GM23248 (cell line): ENCODE data around the gene ZFAND3. TPM values are rescaled to one million over a fixed set of nuclear protein-coding genes. Genes with fewer than 3 reads are reported as not detected.

Experiments
- DNase-seq: peaks from one replicate; pipeline ENCODE4 v3.0.0-alpha.2; 2015
- H2AFZ ChIP-seq: fragments of 200-600 bp; sonication (generic); 2 replicates; pipeline ENCODE4 v1.6.1; 2016; ENCODE audit warnings: antibody characterized with exemption
- H3F3A ChIP-seq: fragments of 200-600 bp; sonication (generic); 2 replicates; pipeline ENCODE4 v1.6.1; 2016; ENCODE audit warnings: mild to moderate bottlenecking, antibody characterized with exemption, mixed run types; ENCODE audit not compliant: insufficient read depth
- H3K27ac ChIP-seq: fragments of 200-600 bp; sonication (generic); 2 replicates; pipeline ENCODE4 v1.5.1; 2016; ENCODE audit warnings: mild to moderate bottlenecking
- H3K27me3 ChIP-seq: fragments of 200-600 bp; sonication (generic); replicated peaks from 2 replicates; pipeline ENCODE4 v1.6.1; 2016; ENCODE audit warnings: mild to moderate bottlenecking; ENCODE audit not compliant: insufficient read depth
- H3K36me3 ChIP-seq: fragments of 200-600 bp; sonication (generic); 2 replicates; pipeline ENCODE4 v1.6.1; 2016; ENCODE audit warnings: low read depth, mild to moderate bottlenecking
- H3K4me1 ChIP-seq: fragments of 200-600 bp; sonication (generic); 2 replicates; pipeline ENCODE4 v1.6.1; 2016; ENCODE audit warnings: mild to moderate bottlenecking; ENCODE audit not compliant: insufficient read depth
- H3K4me2 ChIP-seq: fragments of 200-600 bp; sonication (generic); one replicate; pipeline ENCODE4 v1.6.1; 2016; ENCODE audit warnings: mild to moderate bottlenecking; ENCODE audit not compliant: unreplicated experiment
- H3K4me3 ChIP-seq: fragments of 200-600 bp; sonication (generic); 2 replicates; pipeline ENCODE4 v1.5.1; 2016; ENCODE audit warnings: mild to moderate bottlenecking
- H3K79me2 ChIP-seq: fragments of 200-600 bp; sonication (generic); 2 replicates; pipeline ENCODE4 v1.6.1; 2016; ENCODE audit warnings: mild to moderate bottlenecking; ENCODE audit not compliant: insufficient read depth
- H3K9ac ChIP-seq: fragments of 200-600 bp; sonication (generic); 2 replicates; pipeline ENCODE4 v1.6.1; 2016; ENCODE audit warnings: mild to moderate bottlenecking
- H3K9me2 ChIP-seq: fragments of 200-600 bp; sonication (generic); 2 replicates; pipeline ENCODE4 v1.6.1; 2016; ENCODE audit warnings: mixed run types, mild to moderate bottlenecking, moderate library complexity; ENCODE audit not compliant: insufficient read depth
- H3K9me3 ChIP-seq: fragments of 200-600 bp; sonication (generic); one replicate; pipeline ENCODE4 v1.6.1; 2017; ENCODE audit warnings: low read depth
- H4K20me1 ChIP-seq: fragments of 200-600 bp; sonication (generic); 2 replicates; pipeline ENCODE4 v1.6.0; 2016; ENCODE audit not compliant: insufficient read depth
- EZH2 ChIP-seq: fragments of 200-600 bp; sonication (generic); IDR thresholded peaks from 2 replicates; pipeline ENCODE4 v1.6.1; 2018; ENCODE audit warnings: antibody characterized with exemption, mild to moderate bottlenecking; ENCODE audit not compliant: insufficient read depth, poor library complexity, severe bottlenecking
- EZH2phosphoT487 ChIP-seq: fragments of 200-600 bp; sonication (generic); IDR thresholded peaks from 2 replicates; pipeline ENCODE4 v1.6.1; 2018; ENCODE audit warnings: antibody characterized with exemption, moderate library complexity, mild to moderate bottlenecking, low read depth; ENCODE audit not compliant: insufficient read depth
- WGBS, 2 experiments: methylation state at CpG; one replicate each; pipeline ENCODE4 v1.1.6; 2015 to 2017; ENCODE audit warnings: low lambda C conversion rate in 2 of 2, low coverage in 1 of 2; ENCODE audit errors: missing lambda C conversion rate in 2 of 2; 5-methylcytosine and 5-hydroxymethylcytosine counted together
- in situ Hi-C: fragments of 300-500 bp; cut with MboI; formaldehyde crosslinking; loops from 2 replicates; pipeline ENCODE4 v1.15.0; 2020
- polyA plus RNA-seq: library from polyadenylated mRNA; unstranded; fragments of >200 nt; fragmentation: Nextera tagmentation; extraction: Ambion mirVana; gene quantifications from 2 replicates; pipeline ENCODE4 v1.2.1, GENCODE V29; 2016
- total RNA-seq: library from RNA; depleted of rRNA; stranded (reverse); fragments of >200 nt; shearing (Covaris generic); gene quantifications from 2 replicates; pipeline ENCODE4 v1.2.3, GENCODE V29; 2014

ZFAND3 gene
- total and polyA plus RNA-seq, 2 experiments from 2014 or later: 27.5 to 40.0 TPM

DNA sequence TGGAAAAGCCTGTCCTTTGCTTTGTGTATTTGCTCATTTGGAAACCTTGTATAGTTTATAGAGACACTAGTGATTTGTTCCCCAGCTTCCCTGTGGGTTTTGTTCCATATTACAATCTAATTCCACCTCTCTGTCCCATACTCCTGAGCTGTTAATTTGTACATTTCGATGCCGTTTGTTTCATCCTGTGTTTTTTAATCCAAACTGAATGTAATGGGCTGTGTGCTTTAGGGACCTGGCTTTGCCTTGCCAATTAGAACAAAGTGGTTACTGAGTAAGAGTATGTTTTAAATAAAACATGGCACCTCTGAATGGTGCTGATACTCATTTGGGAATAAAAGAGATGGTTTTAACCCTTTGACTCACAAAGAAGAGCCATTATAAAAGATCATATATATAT is 122.3 kb downstream of the ZFAND3 start:
- H3K4me2 ChIP-seq: no peak overlapping the region
- H3K9ac ChIP-seq: no peak overlapping the region
- TF ChIP-seq EZH2 (no peak), EZH2phosphoT487 (no peak)
- no peak for DNase-seq
- no peaks in the 10 kb centered on the region for H3K36me3 ChIP-seq
- no peak overlapping the region for H2AFZ ChIP-seq
- in situ Hi-C loops: no loop called here
- H3K9me3 ChIP-seq: no peaks in the 10 kb centered on the region
- peaks cover 9% of the 10 kb centered on the region; the same call in 1 of the 2 replicates for H3F3A ChIP-seq
- no peak overlapping the region for H3K4me3 ChIP-seq
- no peaks in the 10 kb centered on the region for H3K27me3 ChIP-seq
- 66 to 82% methylated on average over 2 of the region's 2 CpGs for WGBS, 2 experiments
- H3K79me2 ChIP-seq: peaks cover 99% of the 10 kb centered on the region
- H4K20me1 ChIP-seq: peaks cover 30% of the 10 kb centered on the region
- H3K27ac ChIP-seq: no peak overlapping the region
- H3K9me2 ChIP-seq: no peaks in the 10 kb centered on the region
- H3K4me1 ChIP-seq: no peaks in the 10 kb centered on the region

DNA sequence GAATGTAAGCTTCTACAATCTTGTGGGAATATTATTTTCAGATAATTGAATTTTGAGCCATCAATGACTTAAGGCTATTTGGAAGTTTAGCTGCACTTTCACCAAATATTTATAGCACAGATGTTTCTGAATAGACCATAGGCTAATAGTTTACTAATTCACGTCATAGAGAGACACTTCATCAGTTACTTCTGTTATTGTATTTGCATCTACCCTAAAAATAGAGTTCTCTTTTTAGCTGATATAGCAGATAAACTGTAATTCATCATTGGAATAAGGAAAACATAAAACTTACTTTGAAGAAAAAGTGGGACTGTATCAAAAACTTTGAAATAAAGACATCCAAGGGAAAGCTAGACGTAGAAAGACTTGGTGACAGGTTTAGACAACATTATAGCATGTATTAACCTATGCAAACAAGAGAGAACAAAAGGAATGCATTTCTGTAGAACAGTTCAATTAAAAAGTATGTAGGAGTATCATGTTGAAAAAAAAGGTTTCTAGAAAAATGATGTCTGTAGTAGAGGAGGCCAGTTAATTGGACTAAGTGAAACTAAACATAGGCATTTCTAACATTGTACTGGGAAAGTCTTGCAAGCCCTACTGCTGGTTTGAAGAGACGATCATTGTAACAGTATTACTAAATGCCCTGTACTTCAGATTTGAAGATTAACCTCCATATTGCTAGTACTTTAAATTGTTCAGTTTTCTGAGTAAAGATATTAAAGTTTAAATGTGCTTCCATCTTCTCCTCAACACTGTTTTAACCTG is 123.3 kb downstream of the ZFAND3 start:
- TF ChIP-seq EZH2phosphoT487 (no peak), EZH2 (no peak)
- Histone ChIP-seq H3K27me3 (no peaks in the 10 kb centered on the region), H3K4me3 (no peak overlapping the region), H3F3A (peaks cover 9% of the 10 kb centered on the region; the same call in 1 of the 2 replicates), H4K20me1 (peaks cover 30% of the 10 kb centered on the region), H2AFZ (no peak overlapping the region), H3K9me2 (no peaks in the 10 kb centered on the region), H3K36me3 (no peaks in the 10 kb centered on the region), H3K4me2 (no peak overlapping the region), H3K9me3 (no peaks in the 10 kb centered on the region), H3K79me2 (peaks cover 100% of the 10 kb centered on the region), H3K4me1 (no peaks in the 10 kb centered on the region), H3K9ac (no peak overlapping the region), H3K27ac (no peak overlapping the region)
- in situ Hi-C loops: no loop called here
- WGBS, 2 experiments: 81 to 82% methylated on average over 3 of the region's 3 CpGs
- no peak for DNase-seq

DNA sequence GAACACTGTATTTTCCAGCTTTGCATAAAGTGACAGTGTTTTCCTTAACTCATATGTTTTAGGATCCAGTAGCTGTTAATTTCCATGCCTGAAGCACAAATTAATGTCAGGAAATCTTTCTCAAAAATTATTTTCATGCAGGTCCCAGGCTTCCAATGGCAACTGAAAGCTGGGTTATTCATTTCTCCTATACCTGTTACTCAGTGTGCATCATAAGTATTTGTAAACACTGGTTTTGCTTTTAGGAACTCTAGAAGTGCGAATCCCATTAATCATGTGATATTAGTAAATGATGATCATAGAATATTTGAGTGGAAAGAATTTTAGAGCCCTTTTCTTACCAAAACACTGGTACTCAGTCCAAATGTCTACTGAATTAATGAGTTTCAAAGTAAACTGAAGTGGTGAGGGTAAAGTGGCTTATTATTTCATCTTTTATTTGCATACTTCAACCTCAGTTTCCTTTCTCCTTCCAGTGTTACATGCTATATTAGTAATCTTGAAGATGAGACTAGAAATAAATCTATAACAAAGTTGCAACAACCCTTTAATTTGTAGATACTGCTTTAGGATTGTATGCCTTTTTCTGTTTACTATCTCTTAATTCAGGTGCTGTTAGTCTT is 124.0 kb downstream of the ZFAND3 start:
- Histone ChIP-seq H3K4me3 (no peak overlapping the region), H4K20me1 (peaks cover 30% of the 10 kb centered on the region), H3K36me3 (no peaks in the 10 kb centered on the region), H2AFZ (no peak overlapping the region), H3K4me2 (no peak overlapping the region), H3K9me2 (no peaks in the 10 kb centered on the region), H3K4me1 (no peaks in the 10 kb centered on the region), H3K9me3 (no peaks in the 10 kb centered on the region), H3K27me3 (no peaks in the 10 kb centered on the region), H3K79me2 (peaks cover 100% of the 10 kb centered on the region), H3K9ac (no peak overlapping the region), H3F3A (peaks cover 5% of the 10 kb centered on the region; the same call in 1 of the 2 replicates), H3K27ac (no peak overlapping the region)
- TF ChIP-seq EZH2 (no peak), EZH2phosphoT487 (no peak)
- DNase-seq: no peak
- 92 to 100% methylated on average over 1 of the region's 1 CpG for WGBS, 2 experiments
- in situ Hi-C loops: no loop called here

DNA sequence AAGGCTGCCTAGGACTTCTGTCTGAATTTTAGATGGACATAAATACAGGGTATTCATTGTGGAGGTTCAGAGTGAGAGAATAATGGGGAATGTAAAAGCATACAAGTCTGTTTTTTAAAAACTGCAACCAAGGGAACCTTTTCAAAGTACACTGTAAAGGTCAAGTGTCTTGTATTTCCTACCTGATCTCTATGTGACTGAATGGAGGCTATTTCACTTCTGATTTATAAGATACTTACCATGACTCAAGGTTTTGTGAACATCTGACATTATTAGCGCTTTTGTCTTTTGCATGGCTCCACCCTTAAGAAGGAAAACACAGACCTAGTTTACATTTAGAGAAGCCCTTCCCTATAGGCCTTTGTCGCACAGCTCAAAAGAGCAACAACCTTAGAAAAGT is 126.5 kb downstream of the ZFAND3 start:
- Histone ChIP-seq H3K79me2 (peaks cover 100% of the 10 kb centered on the region), H3K4me1 (no peaks in the 10 kb centered on the region), H3K27me3 (no peaks in the 10 kb centered on the region), H2AFZ (no peak overlapping the region), H3K27ac (no peak overlapping the region), H3K9me2 (no peaks in the 10 kb centered on the region), H3K9ac (no peak overlapping the region), H3K36me3 (no peaks in the 10 kb centered on the region), H3K4me3 (no peak overlapping the region), H3K9me3 (no peaks in the 10 kb centered on the region), H3F3A (peaks cover 4% of the 10 kb centered on the region; the same call in 1 of the 2 replicates), H4K20me1 (peaks cover 38% of the 10 kb centered on the region), H3K4me2 (no peak overlapping the region)
- no peak for TF ChIP-seq EZH2
- no peak for TF ChIP-seq EZH2phosphoT487
- no peak for DNase-seq
- in situ Hi-C loops: no loop called here
- 100% methylated on average over 2 of the region's 2 CpGs for WGBS, 2 experiments
